Naive thymus-derived CD8-positive, alpha-beta T cell (primary cell): ENCODE measurements around the gene PXK. TPM values are rescaled to one million over a fixed set of nuclear protein-coding genes. Genes with fewer than 3 reads are reported as not detected.

Source experiments
- ATAC-seq, 2 donors: fragments of 150-1000 bp; cut with Tn5 transposase in 1 of 2; sonication (Bioruptor Pico), chemical (Tn5 transposase) in 1 of 2; 1 replicate in 1 of 2; 2 replicates in 1 of 2; pipeline ENCODE4 v1.10.0; 2021; ENCODE audit warnings: mild to moderate bottlenecking in 2 of 2, moderate library complexity in 2 of 2
- POLR2A ChIA-PET: fragments of 350-600 bp; sonication (Branson Sonifier 250); formaldehyde crosslinking; loops from one replicate; lab custom pipeline; 2021; ENCODE audit warnings: antibody characterized with exemption; lab: Charles Lee
- DNase-seq, 10 donors: peaks; one replicate each; pipeline versions ENCODE4 v3.0.0 to v3.0.0-alpha.2; 2020 to 2022
- H3K27ac Mint-ChIP-seq, 10 donors: one replicate each; pipeline ENCODE4 v1.8.0; 2020 to 2022; ENCODE audit warnings: mild to moderate bottlenecking in 10 of 10, mixed read lengths in 10 of 10, moderate library complexity in 4 of 10, inconsistent platforms in 1 of 10
- H3K27me3 Mint-ChIP-seq, 5 donors: one replicate each; pipeline ENCODE4 v1.8.0; 2021 to 2022; ENCODE audit warnings: mixed read lengths in 5 of 5
- H3K36me3 Mint-ChIP-seq, 3 donors: one replicate each; pipeline ENCODE4 v1.8.0; 2020 to 2022; ENCODE audit warnings: mixed read lengths in 3 of 3, mild to moderate bottlenecking in 2 of 3, inconsistent platforms in 1 of 3
- H3K4me1 Mint-ChIP-seq, 4 donors: one replicate each; pipeline ENCODE4 v1.8.0; 2021 to 2022; ENCODE audit warnings: mixed read lengths in 4 of 4
- H3K4me3 Mint-ChIP-seq, 10 donors: one replicate each; pipeline ENCODE4 v1.8.0; 2020 to 2022; ENCODE audit warnings: mild to moderate bottlenecking in 10 of 10, mixed read lengths in 10 of 10, moderate library complexity in 6 of 10, inconsistent platforms in 1 of 10
- H3K9me3 Mint-ChIP-seq, 9 donors: one replicate each; pipeline ENCODE4 v1.8.0; 2020 to 2022; ENCODE audit warnings: mixed read lengths in 9 of 9, mild to moderate bottlenecking in 3 of 9, inconsistent platforms in 1 of 9, moderate library complexity in 1 of 9
- polyA plus RNA-seq, 3 donors: library from polyadenylated mRNA; unstranded; fragments of 300-500 nt; fragmentation: Illumina TruSeq; gene quantifications; one replicate each; pipeline ENCODE4 v1.2.3, GENCODE V29; 2021
- total RNA-seq, 8 experiments: library from RNA in 2 of 8; stranded (reverse) in 2 of 8; gene quantifications; one replicate each; pipeline ENCODE4 v1.2.3 and lab custom pipeline; 2021 to 2026

Gene PXK
- total and polyA plus RNA-seq, 5 experiments from 2014 or later, result 16.3 to 26.6 (median 21.9) TPM

GRCh38 chr3:58325525-58325992 lies 7.1 kb upstream of the PXK start:
- H3K9me3 Mint-ChIP-seq, result no peaks in the 10 kb centered on the region
- H3K27ac Mint-ChIP-seq, result peak overlapping the region in 7 of 10 donors; percentile 15 to 71 (median 53)
- no peak for ATAC-seq
- H3K4me1 Mint-ChIP-seq, result peaks cover 2 to 30% (median 15%) of the 10 kb centered on the region in 4 donors
- H3K36me3 Mint-ChIP-seq, result no peaks in the 10 kb centered on the region
- no peak for DNase-seq
- H3K4me3 Mint-ChIP-seq, result no peak overlapping the region
- POLR2A ChIA-PET, result interaction anchor here (1.3 kb wide), 1 partner anchor 18 kb away, joined by 4 read pairs; no protein-coding TSS in a partner anchor
- no peaks in the 10 kb centered on the region for H3K27me3 Mint-ChIP-seq

GRCh38 chr3:58326267-58326900 lies 6.3 kb upstream of the PXK start:
- ATAC-seq (no peak), DNase-seq (no peak)
- Mint-ChIP-seq H3K27me3 (no peaks in the 10 kb centered on the region), H3K4me1 (peaks cover 4 to 29% (median 14%) of the 10 kb centered on the region in 4 donors), H3K9me3 (no peaks in the 10 kb centered on the region), H3K4me3 (no peak overlapping the region), H3K36me3 (no peaks in the 10 kb centered on the region), H3K27ac (peak overlapping the region in 4 of 10 donors; percentile 15 to 55 (median 24))
- POLR2A ChIA-PET, result interaction anchor here (0.8 kb wide), 1 partner anchor 20 kb away, joined by 3 read pairs; the partner anchor contains the start of gene HTD2

- DNase-seq, result no peak
- H3K27ac Mint-ChIP-seq, result peak overlapping the region in 3 of 10 donors; percentile 29 to 48 (median 32)
- POLR2A ChIA-PET, result no interaction called here
- H3K4me3 Mint-ChIP-seq, result no peak overlapping the region
- ATAC-seq, result no peak
- H3K27me3 Mint-ChIP-seq, result no peaks in the 10 kb centered on the region
- H3K36me3 Mint-ChIP-seq, result no peaks in the 10 kb centered on the region
- H3K4me1 Mint-ChIP-seq, result peaks cover 11 to 42% (median 26%) of the 10 kb centered on the region in 4 donors
- no peaks in the 10 kb centered on the region for H3K9me3 Mint-ChIP-seq
Observed at GRCh38 chr3:58329150-58329921, 3.4 kb upstream of the PXK start.

- Mint-ChIP-seq H3K27ac (peak overlapping the region in 2 of 10 donors; percentile 29 to 32), H3K4me1 (peaks cover 15 to 42% (median 27%) of the 10 kb centered on the region in 4 donors), H3K27me3 (no peaks in the 10 kb centered on the region), H3K9me3 (no peaks in the 10 kb centered on the region), H3K4me3 (no peak overlapping the region), H3K36me3 (no peaks in the 10 kb centered on the region)
- POLR2A ChIA-PET, result no interaction called here
- ATAC-seq (no peak), DNase-seq (no peak)
Observed at GRCh38 chr3:58329922-58330413, 2.7 kb upstream of the PXK start.

- Mint-ChIP-seq H3K9me3 (no peaks in the 10 kb centered on the region), H3K4me3 (peak overlapping the region; percentile 36 to 94 (median 72)), H3K4me1 (peaks cover 22 to 46% (median 37%) of the 10 kb centered on the region in 4 donors), H3K36me3 (peaks cover 0 to 3% (median 0%) of the 10 kb centered on the region in 3 donors), H3K27ac (peak overlapping the region in 5 of 10 donors; percentile 47 to 75 (median 64)), H3K27me3 (no peaks in the 10 kb centered on the region)
- POLR2A ChIA-PET, result interaction anchor here (1.0 to 3.2 kb wide), 3 partner anchors 25 to 161 kb away, joined by 3 to 14 read pairs (median 13); partner anchors contain the start of genes HTD2, KCTD6 and RPP14
- ATAC-seq (no peak), DNase-seq (no peak)
Observed at GRCh38 chr3:58331593-58332152, 1.0 kb upstream of the PXK start.

GRCh38 chr3:58333206-58334012 lies 717 bp downstream of the PXK start:
- Mint-ChIP-seq H3K4me1 (peaks cover 22 to 58% (median 39%) of the 10 kb centered on the region in 4 donors), H3K4me3 (peak overlapping the region; percentile 94 to 100 (median 99)), H3K27me3 (no peaks in the 10 kb centered on the region), H3K9me3 (no peaks in the 10 kb centered on the region), H3K36me3 (peaks cover 0 to 3% (median 0%) of the 10 kb centered on the region in 3 donors), H3K27ac (peak overlapping the region; percentile 55 to 98 (median 94))
- DNase-seq (peak in 7 of 10 donors; percentile 3 to 36 (median 32)), ATAC-seq (peak; percentile 39 to 53)
- POLR2A ChIA-PET, result interaction anchor here (1.0 to 3.2 kb wide), 4 partner anchors 17 to 159 kb away, joined by 3 to 14 read pairs (median 8); partner anchors contain the start of genes HTD2, KCTD6 and RPP14

GRCh38 chr3:58334013-58334321 lies 1.3 kb downstream of the PXK start:
- no peak for ATAC-seq
- POLR2A ChIA-PET, result interaction anchor here (1.1 kb wide), 1 partner anchor 28 kb away, joined by 3 read pairs; the partner anchor contains the start of genes HTD2 and RPP14
- no peak for DNase-seq
- Mint-ChIP-seq H3K9me3 (no peaks in the 10 kb centered on the region), H3K4me1 (peaks cover 22 to 61% (median 39%) of the 10 kb centered on the region in 4 donors), H3K36me3 (peaks cover 0 to 6% (median 2%) of the 10 kb centered on the region in 3 donors), H3K27ac (peak overlapping the region in 8 of 10 donors; percentile 38 to 96 (median 89)), H3K27me3 (no peaks in the 10 kb centered on the region), H3K4me3 (peak overlapping the region; percentile 94 to 100 (median 99))

GRCh38 chr3:58334506-58334884 lies 1.8 kb downstream of the PXK start:
- H3K9me3 Mint-ChIP-seq, result no peaks in the 10 kb centered on the region
- no peak for ATAC-seq

GRCh38 chr3:58335652-58335947 lies 2.9 kb downstream of the PXK start:
- H3K36me3 Mint-ChIP-seq, result peaks cover 0 to 13% (median 7%) of the 10 kb centered on the region in 3 donors
- H3K9me3 Mint-ChIP-seq, result no peaks in the 10 kb centered on the region
- peaks cover 22 to 65% (median 39%) of the 10 kb centered on the region in 4 donors for H3K4me1 Mint-ChIP-seq
- peak overlapping the region in 6 of 10 donors; percentile 2 to 60 (median 20) for H3K4me3 Mint-ChIP-seq
- POLR2A ChIA-PET, result no interaction called here
- no peaks in the 10 kb centered on the region for H3K27me3 Mint-ChIP-seq
- ATAC-seq (no peak), DNase-seq (no peak)
- peak overlapping the region in 2 of 10 donors; percentile 55 to 71 for H3K27ac Mint-ChIP-seq

More at GRCh38 chr3:58334506-58334884, 1.8 kb downstream of the PXK start:
- Mint-ChIP-seq H3K4me3 (peak overlapping the region in 9 of 10 donors; percentile 38 to 100 (median 94)), H3K27ac (peak overlapping the region in 3 of 10 donors; percentile 23 to 71 (median 55)), H3K27me3 (no peaks in the 10 kb centered on the region), H3K36me3 (peaks cover 0 to 11% (median 7%) of the 10 kb centered on the region in 3 donors), H3K4me1 (peaks cover 22 to 66% (median 39%) of the 10 kb centered on the region in 4 donors)
- DNase-seq, result no peak
- POLR2A ChIA-PET, result interaction anchor here (1.1 kb wide), 1 partner anchor 28 kb away, joined by 3 read pairs; the partner anchor contains the start of genes HTD2 and RPP14

GRCh38 chr3:58336135-58336882 lies 3.6 kb downstream of the PXK start:
- H3K4me1 Mint-ChIP-seq, result peaks cover 20 to 69% (median 41%) of the 10 kb centered on the region in 4 donors
- ATAC-seq, result no peak
- H3K36me3 Mint-ChIP-seq, result peaks cover 0 to 21% (median 12%) of the 10 kb centered on the region in 3 donors
- no peaks in the 10 kb centered on the region for H3K27me3 Mint-ChIP-seq
- DNase-seq, result no peak
- no peaks in the 10 kb centered on the region for H3K9me3 Mint-ChIP-seq
- H3K4me3 Mint-ChIP-seq, result peak overlapping the region in 2 of 10 donors; percentile 12 to 43
- POLR2A ChIA-PET, result no interaction called here
- peak overlapping the region in 1 of 10 donors; percentile 80 for H3K27ac Mint-ChIP-seq

GRCh38 chr3:58337190-58337589 lies 4.5 kb downstream of the PXK start:
- ATAC-seq, result no peak
- no peaks in the 10 kb centered on the region for H3K27me3 Mint-ChIP-seq
- POLR2A ChIA-PET, result no interaction called here

More at GRCh38 chr3:58337190-58337589, 4.5 kb downstream of the PXK start:
- peaks cover 0 to 29% (median 12%) of the 10 kb centered on the region in 3 donors for H3K36me3 Mint-ChIP-seq
- H3K4me3 Mint-ChIP-seq, result no peak overlapping the region
- peaks cover 17 to 66% (median 37%) of the 10 kb centered on the region in 4 donors for H3K4me1 Mint-ChIP-seq
- H3K27ac Mint-ChIP-seq, result no peak overlapping the region
- H3K9me3 Mint-ChIP-seq, result no peaks in the 10 kb centered on the region
- DNase-seq, result no peak
